GM19035 (cell line): ENCODE results near the gene ZFP1.
A peak's percentile ranks its signal among the peaks of the same experiment; 100 is the strongest.
"Not testable (repeated sequence)": the region's sequence is repeated elsewhere in the genome, so short reads cannot be mapped to it uniquely, and the experiment has no call there.

Experiments used
- ATAC-seq: cut with Tn5 transposase; IDR thresholded peaks from one replicate; pipeline ENCODE4 v1.9.1; 2021; ENCODE audit not compliant: unreplicated experiment

ZFP1 gene

GRCh38 chr16:75203096-75203495, 54.8 kb downstream of the ZFP1 start:
- ATAC-seq: no peak

- no peak for ATAC-seq
Measured at GRCh38 chr16:75203667-75204409, 55.5 kb downstream of the ZFP1 start.

GRCh38 chr16:75204410-75204758, 56.1 kb downstream of the ZFP1 start:
- ATAC-seq: no peak

- ATAC-seq: not testable (repeated sequence)
Measured at GRCh38 chr16:75204905-75205304, 56.6 kb downstream of the ZFP1 start.

GRCh38 chr16:75205438-75205837, 57.1 kb downstream of the ZFP1 start:
- ATAC-seq: not testable (repeated sequence)

GRCh38 chr16:75205961-75206748, 57.8 kb downstream of the ZFP1 start:
- not testable (repeated sequence) for ATAC-seq

GRCh38 chr16:75206749-75207451, 58.6 kb downstream of the ZFP1 start, which contains the start of gene CTRB2:
TSS of gene CTRB2 (minus strand) at chr16:75207161. CDS start at chr16:75207141, 20 bp downstream.
- no peak for ATAC-seq

GRCh38 chr16:75207831-75208230, 59.5 kb downstream of the ZFP1 start:
- no peak for ATAC-seq

- ATAC-seq: no peak
Measured at GRCh38 chr16:75208242-75208825, 60.0 kb downstream of the ZFP1 start.

GRCh38 chr16:75208861-75209505, 60.7 kb downstream of the ZFP1 start:
- ATAC-seq: no peak

- ATAC-seq: not testable (repeated sequence)
Measured at GRCh38 chr16:75209514-75209913, 61.2 kb downstream of the ZFP1 start.

- no peak for ATAC-seq
Measured at GRCh38 chr16:75209944-75210343, 61.6 kb downstream of the ZFP1 start.

GRCh38 chr16:75211286-75211685, 63.0 kb downstream of the ZFP1 start:
- not testable (repeated sequence) for ATAC-seq

- ATAC-seq: no peak
Measured at GRCh38 chr16:75216127-75216526, 67.8 kb downstream of the ZFP1 start.

GRCh38 chr16:75216576-75216975, 68.3 kb downstream of the ZFP1 start:
- no peak for ATAC-seq

GRCh38 chr16:75217389-75217851, 69.1 kb downstream of the ZFP1 start:
- ATAC-seq: no peak

GRCh38 chr16:75218256-75219076, 70.1 kb downstream of the ZFP1 start, which contains the start of gene CTRB1:
TSS of gene CTRB1 (plus strand) at chr16:75218988. CDS start at chr16:75219008, 20 bp downstream.
- peak; percentile 54 for ATAC-seq

GRCh38 chr16:75219088-75219487, 70.8 kb downstream of the ZFP1 start:
- no peak for ATAC-seq

- ATAC-seq: peak; percentile 58
Measured at GRCh38 chr16:75219838-75220237, 71.5 kb downstream of the ZFP1 start.
